ENCODE data around the gene AHDC1. TPM values are rescaled to one million over a fixed set of nuclear protein-coding genes. Genes with fewer than 3 reads are reported as not detected.
A peak's percentile ranks its signal among the peaks of the same experiment; 100 is the strongest.

Gene AHDC1
- total RNA-seq, 4 donors from 2014 or later, result 7.5 to 12.9 (median 8.2) TPM

GRCh38 chr1:27530192-27530591 is 73.8 kb downstream of the AHDC1 start:
- no peak for DNase-seq (ENCODE audit: low spot score)
- TF ChIP-seq CTCF (IDR thresholded peaks at IDR 0.05), result no peak

GRCh38 chr1:27529704-27530018 is 74.3 kb downstream of the AHDC1 start:
- ATAC-seq (ENCODE audit: low FRiP score) (no peak), DNase-seq (ENCODE audit: low spot score) (no peak)
- TF ChIP-seq CTCF (IDR thresholded peaks at IDR 0.05), result no peak

More at GRCh38 chr1:27530192-27530591, 73.8 kb downstream of the AHDC1 start:
- no peak for ATAC-seq (ENCODE audit: low FRiP score)

GRCh38 chr1:27528818-27529703 is 74.9 kb downstream of the AHDC1 start:
- TF ChIP-seq CTCF (IDR thresholded peaks at IDR 0.05), result no peak
- DNase-seq (ENCODE audit: low spot score) (peak; percentile 94), ATAC-seq (ENCODE audit: low FRiP score) (peak; percentile 75)

GRCh38 chr1:27527890-27528817 is 75.8 kb downstream of the AHDC1 start:
- ATAC-seq (ENCODE audit: low FRiP score), result peak; percentile 58
- TF ChIP-seq CTCF (IDR thresholded peaks at IDR 0.05), result no peak
- no peak for DNase-seq (ENCODE audit: low spot score)

GRCh38 chr1:27527223-27527889 is 76.6 kb downstream of the AHDC1 start:
- ATAC-seq (ENCODE audit: low FRiP score) (peak; percentile 5), DNase-seq (ENCODE audit: low spot score) (no peak)
- TF ChIP-seq CTCF (IDR thresholded peaks at IDR 0.05), result no peak

GRCh38 chr1:27526569-27527222 is 77.2 kb downstream of the AHDC1 start:
- TF ChIP-seq CTCF (IDR thresholded peaks at IDR 0.05), result no peak
- ATAC-seq (ENCODE audit: low FRiP score) (no peak), DNase-seq (ENCODE audit: low spot score) (no peak)
